T47D (cell line): Measurements from ENCODE around the gene HTATIP2.
"Not testable (repeated sequence)": the region's sequence is repeated elsewhere in the genome, so short reads cannot be mapped to it uniquely, and the experiment has no call there.

ENCODE experiments used
- DNase-seq, 2 experiments: peaks; one replicate each; pipeline versions ENCODE4 v3.0.0 to v3.0.0-alpha.2; 2011 to 2012; ENCODE audit warnings: low read depth in 1 of 2, low spot score in 1 of 2
- JUND ChIP-seq: IDR thresholded peaks from 2 replicates; pipeline ENCODE4 v1.6.1; 2012; ENCODE audit warnings: low read depth
- in situ Hi-C: cut with HindIII; loops from 2 replicates; pipeline ENCODE4 v1.10.0; 2016; ENCODE audit warnings: low sequenced_read_pairs, low pct_unique_long_range_greater_than_20kb

The HTATIP2 gene

GRCh38 chr11:20357150-20357549, 6.4 kb upstream of the HTATIP2 start:
- DNase-seq, result no peak
- TF ChIP-seq JUND, result no peak
- in situ Hi-C loops, result no loop called here

DNA sequence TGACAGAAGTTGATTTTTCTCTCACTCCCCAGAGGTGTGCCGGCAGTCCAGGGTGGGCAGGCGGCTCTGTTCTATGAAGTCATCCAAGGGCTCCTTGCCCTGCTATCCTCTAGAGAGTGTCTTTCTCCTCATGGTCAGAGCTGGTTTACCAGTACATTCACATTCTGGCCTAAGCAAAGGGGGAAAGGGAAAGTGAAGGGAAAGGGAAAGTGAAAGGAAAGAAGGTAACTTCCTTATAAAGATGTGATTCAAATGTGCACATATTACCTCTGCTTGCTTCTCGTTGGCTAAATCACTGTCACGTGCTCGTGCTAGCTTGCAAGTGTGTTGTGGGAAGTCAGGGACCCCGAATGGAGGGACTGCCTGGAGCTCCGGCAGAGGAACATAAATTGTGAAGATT, 2.9 kb upstream of the HTATIP2 start:
- DNase-seq, result peak in 1 of 2 experiments; percentile 58
- TF ChIP-seq JUND, result no peak
- in situ Hi-C loops, result no loop called here

DNA sequence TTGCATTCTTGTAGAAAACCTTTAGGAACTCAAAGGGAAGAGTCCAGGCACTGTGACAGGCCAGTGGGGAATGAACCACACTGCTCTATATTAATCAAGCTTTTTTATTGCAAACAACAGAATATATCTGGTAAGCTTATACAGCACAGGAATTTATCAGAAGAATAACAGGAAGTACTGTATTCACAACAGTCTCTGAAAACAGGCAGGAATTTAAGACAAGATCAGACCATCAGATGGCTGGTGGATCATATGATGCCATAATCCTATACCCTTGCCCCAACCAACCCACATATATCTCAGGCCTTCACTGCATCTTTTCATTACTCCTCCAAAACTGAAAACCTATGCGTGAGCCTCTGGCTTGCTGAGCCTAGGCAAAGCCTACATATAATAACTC, 1.0 kb upstream of the HTATIP2 start:
- no peak for DNase-seq
- no peak for TF ChIP-seq JUND
- in situ Hi-C loops, result no loop called here

GRCh38 chr11:20363149-20363499, 390 bp upstream of the HTATIP2 start:
- no peak for DNase-seq
- TF ChIP-seq JUND, result no peak
- in situ Hi-C loops, result no loop called here

- in situ Hi-C loops, result no loop called here
- peak in 1 of 2 experiments; percentile 56 for DNase-seq
- no peak for TF ChIP-seq JUND
Measured at GRCh38 chr11:20364341-20364792, 853 bp downstream of the HTATIP2 start.

DNA sequence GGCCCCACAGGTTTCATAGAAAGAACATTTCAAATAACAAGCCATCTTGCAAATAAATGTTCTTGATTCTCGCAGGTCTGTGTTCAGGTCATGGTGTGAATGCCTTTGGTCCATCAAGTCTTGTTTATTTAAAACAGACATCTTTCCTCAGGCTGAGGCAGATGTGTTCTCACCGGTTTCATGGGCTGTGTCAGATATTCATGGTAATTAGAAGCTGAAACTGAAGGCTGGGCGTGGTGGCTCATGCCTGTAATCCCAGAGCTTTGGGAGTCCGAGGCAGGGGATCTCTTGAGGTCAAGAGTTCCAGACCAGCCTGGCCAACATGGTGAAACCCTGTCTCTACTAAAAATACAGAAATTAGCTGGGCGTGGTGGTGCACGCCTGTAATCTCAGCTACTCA, 2.0 kb downstream of the HTATIP2 start:
- not testable (repeated sequence) for DNase-seq

GRCh38 chr11:20367313-20367948, 3.9 kb downstream of the HTATIP2 start:
- in situ Hi-C loops, result no loop called here
- no peak for DNase-seq
- TF ChIP-seq JUND, result no peak

More for the DNA sequence above, 2.0 kb downstream of the HTATIP2 start:
- in situ Hi-C loops, result not testable (repeated sequence)

DNA sequence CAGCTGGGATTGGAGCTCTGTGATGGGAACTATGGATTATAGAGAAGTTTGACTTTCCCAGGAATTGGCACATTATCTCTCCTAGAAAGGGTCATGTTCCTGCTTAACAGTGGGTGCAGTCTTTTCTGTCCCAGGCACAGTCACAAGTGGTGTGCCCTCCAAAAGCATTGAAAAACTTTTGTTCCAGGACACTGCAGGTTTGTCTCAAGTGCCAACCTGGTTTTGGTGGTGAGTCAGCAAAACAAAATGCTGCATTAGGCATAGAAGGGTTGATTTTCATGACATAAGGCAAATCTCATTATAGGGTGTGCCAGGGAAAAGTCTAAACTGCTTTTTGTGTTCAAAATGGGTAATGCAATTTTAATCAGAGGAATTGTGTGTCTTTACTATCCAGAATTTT, 4.9 kb downstream of the HTATIP2 start:
- no peak for TF ChIP-seq JUND
- in situ Hi-C loops, result no loop called here
- DNase-seq, result no peak

DNA sequence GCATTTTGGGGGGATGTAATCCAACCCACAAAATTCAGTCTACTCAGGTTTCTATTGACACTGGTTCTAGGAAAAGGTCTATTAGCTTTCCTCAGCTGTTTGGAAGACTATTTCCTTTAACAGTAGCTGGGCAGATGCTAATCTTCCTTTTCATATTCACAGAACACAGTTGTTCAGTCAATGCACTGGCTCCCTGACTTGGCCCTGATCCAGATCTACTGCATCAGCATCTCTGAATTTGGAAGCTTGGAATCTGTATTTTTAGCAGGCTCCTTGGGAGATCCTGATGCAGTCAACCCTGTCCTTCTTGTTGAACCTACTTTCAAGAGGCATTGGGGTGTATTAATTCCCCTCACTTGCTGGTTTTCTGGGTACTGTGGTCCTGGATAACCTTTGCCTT, 6.3 kb downstream of the HTATIP2 start:
- TF ChIP-seq JUND, result no peak
- in situ Hi-C loops, result no loop called here
- no peak for DNase-seq

DNA sequence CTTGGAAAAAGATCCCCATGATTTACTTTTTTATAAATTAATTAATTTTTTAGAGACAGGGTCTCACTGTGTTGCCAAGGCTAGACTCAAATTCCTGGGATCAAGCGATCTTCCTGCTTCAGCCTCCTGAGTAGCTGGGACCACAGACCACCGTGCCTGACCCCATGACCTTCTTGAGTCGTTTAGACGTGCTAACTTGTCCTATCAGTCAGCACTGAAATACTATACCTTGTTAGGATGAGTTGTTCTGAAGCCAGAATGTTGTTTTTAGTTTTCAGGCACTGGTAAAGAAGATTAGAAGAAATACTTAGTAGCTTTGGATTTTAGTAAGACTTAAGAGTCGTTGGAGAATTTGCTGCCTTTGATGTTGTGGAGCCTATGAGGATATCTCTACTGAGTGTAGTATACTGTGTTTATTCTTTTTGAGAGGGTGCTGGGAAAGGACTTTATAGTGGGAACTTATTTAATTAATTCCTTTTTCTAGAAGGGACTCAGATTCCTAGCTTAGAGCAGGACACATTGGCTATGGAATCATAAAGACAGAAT, 8.6 kb downstream of the HTATIP2 start:
- no peak for TF ChIP-seq JUND
- in situ Hi-C loops, result no loop called here

DNA sequence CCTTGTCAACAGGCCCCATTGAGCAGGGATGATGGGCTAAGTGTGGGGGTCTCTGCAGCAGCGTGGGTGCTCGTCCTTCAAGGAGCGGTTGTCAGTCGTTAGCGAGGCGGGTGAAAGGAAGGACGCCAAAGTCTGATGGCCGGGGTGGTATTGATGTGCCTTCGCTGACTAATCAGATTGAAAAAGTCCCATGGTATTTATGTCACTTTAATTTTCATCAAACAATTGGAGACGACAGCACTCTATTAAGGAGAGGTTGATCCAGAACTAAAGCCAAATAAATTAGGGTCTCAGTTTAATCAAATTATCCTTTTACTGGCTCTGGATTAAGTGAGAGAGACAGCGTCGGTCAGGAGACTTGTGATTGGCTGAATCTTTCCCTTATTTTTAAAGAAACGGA, 9.6 kb downstream of the HTATIP2 start:
- DNase-seq, result no peak
- no peak for TF ChIP-seq JUND
- in situ Hi-C loops, result no loop called here

More for the DNA sequence above, 8.6 kb downstream of the HTATIP2 start:
- no peak for DNase-seq

GRCh38 chr11:20373568-20374209, 10.2 kb downstream of the HTATIP2 start:
- in situ Hi-C loops, result no loop called here
- no peak for TF ChIP-seq JUND
- DNase-seq, result no peak

- no peak for TF ChIP-seq JUND
- no peak for DNase-seq
- in situ Hi-C loops, result no loop called here
Measured at GRCh38 chr11:20374741-20375300, 11.3 kb downstream of the HTATIP2 start.

GRCh38 chr11:20376162-20376730, 12.7 kb downstream of the HTATIP2 start:
- DNase-seq, result no peak
- TF ChIP-seq JUND, result no peak
- in situ Hi-C loops, result no loop called here

- in situ Hi-C loops, DNase-seq: not testable (repeated sequence)
Measured at GRCh38 chr11:20385996-20386395, 22.5 kb downstream of the HTATIP2 start.
